Osteocyte (in vitro differentiated cells): Measurements from ENCODE around the gene WNK3. TPM values are rescaled to one million over a fixed set of nuclear protein-coding genes. Genes with fewer than 3 reads are reported as not detected.
"Not testable (repeated sequence)": the region's sequence is repeated elsewhere in the genome, so short reads cannot be mapped to it uniquely, and the experiment has no call there.

Experiments
- DNase-seq: peaks from one replicate; pipeline ENCODE4 v3.0.0; 2021; ENCODE audit warnings: mixed read lengths; ENCODE audit not compliant: unreplicated experiment; ENCODE audit errors: extremely low spot score
- H3K27ac Mint-ChIP-seq: one replicate; pipeline ENCODE4 v1.8.0; 2021; ENCODE audit warnings: mild to moderate bottlenecking, mixed read lengths; ENCODE audit not compliant: unreplicated experiment
- H3K27me3 Mint-ChIP-seq: one replicate; pipeline ENCODE4 v1.8.0; 2021; ENCODE audit warnings: mixed read lengths; ENCODE audit not compliant: unreplicated experiment
- H3K36me3 Mint-ChIP-seq: one replicate; pipeline ENCODE4 v1.8.0; 2021; ENCODE audit warnings: mixed read lengths; ENCODE audit not compliant: unreplicated experiment
- H3K4me1 Mint-ChIP-seq: one replicate; pipeline ENCODE4 v1.8.0; 2021; ENCODE audit warnings: mixed read lengths; ENCODE audit not compliant: unreplicated experiment
- H3K4me3 Mint-ChIP-seq: one replicate; pipeline ENCODE4 v1.8.0; 2021; ENCODE audit warnings: mild to moderate bottlenecking, moderate library complexity, mixed read lengths; ENCODE audit not compliant: unreplicated experiment
- H3K9me3 Mint-ChIP-seq: one replicate; pipeline ENCODE4 v1.8.0; 2021; ENCODE audit warnings: mixed read lengths; ENCODE audit not compliant: unreplicated experiment
- CTCF ChIP-seq: fragments of 200-600 bp; sonication (generic); IDR thresholded peaks from 2 replicates; pipeline ENCODE4 v1.5.0; 2021; ENCODE audit warnings: antibody characterized with exemption, mild to moderate bottlenecking, moderate library complexity
- long read RNA-seq: library from polyadenylated mRNA; unstranded; transcript quantifications from one replicate; pipeline ENCODE4 v2.0.0, GENCODE V29; 2021
- total RNA-seq: library from RNA; stranded (reverse); gene quantifications from 2 replicates; pipeline ENCODE4 v1.2.1, GENCODE V29; 2021

Gene WNK3
- total RNA-seq, result 3.9 and 5.8 TPM in 2 replicates
- long read RNA-seq, partial matches to known transcripts, result 0 of 1 reads
- long read RNA-seq, other reads (novel, unspliced or antisense), result 1 of 1 reads

DNA sequence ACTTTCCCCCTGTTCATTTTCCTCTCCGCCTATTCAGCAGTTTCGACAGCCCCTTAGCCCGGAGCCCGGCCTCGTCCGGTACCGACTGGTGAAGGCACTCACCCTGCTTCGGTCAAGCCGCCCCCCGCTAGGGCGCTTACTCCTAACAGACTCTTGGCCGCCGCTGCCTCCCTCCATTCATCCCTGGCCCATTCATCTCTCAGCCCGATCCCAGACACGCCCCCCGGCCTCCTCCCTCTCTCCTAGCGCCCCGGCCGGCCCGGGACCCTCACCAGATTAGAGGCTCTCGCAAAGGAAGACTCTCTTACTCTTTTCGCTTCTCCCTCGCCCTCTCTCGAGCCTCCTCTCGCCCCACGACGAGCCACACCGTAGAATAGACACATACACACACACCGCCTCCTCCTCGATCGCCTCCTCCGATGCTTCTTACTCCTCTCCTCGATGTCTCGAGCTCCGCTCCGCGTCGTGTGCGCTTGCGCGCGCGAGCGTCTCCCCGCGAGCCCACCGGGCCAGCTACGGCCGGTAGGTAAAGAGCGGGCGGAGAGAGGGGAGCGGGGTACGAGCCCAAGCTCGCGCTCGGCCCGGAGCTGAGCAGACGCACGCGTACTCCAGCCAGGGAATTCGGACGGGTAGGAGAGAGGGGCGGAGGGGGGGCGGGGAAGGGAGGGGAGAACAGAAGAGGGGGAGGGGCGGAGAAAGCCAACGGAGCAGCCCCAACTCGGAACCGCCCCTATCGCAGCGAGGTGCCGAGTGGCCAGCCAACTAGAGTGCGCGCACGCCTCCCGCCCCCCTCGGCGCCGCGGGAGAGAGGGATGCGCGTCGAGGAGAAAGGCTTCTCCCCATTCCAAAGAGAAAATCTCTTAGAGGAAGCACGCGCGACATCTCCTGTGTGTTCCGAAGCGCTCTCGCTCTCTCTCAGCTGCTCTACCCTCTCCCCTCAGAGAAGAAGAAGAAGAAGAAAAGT is at the start of gene WNK3:
Gene WNK3, minus strand, starts transcription at position 633 of the 964 bp plus-strand sequence.
- no peaks in the 10 kb centered on the region for H3K36me3 Mint-ChIP-seq
- no peak for TF ChIP-seq CTCF
- peak within 1 kb of the TSS; percentile 98 for H3K27ac Mint-ChIP-seq
- peak within 1 kb of the TSS; percentile 92 for H3K4me3 Mint-ChIP-seq
- H3K9me3 Mint-ChIP-seq, result peaks cover under 1% of the 10 kb centered on the region
- H3K27me3 Mint-ChIP-seq, result peaks cover 5% of the 10 kb centered on the region
- peaks cover 15% of the 10 kb centered on the region for H3K4me1 Mint-ChIP-seq
- peak; percentile 95 for DNase-seq

DNA sequence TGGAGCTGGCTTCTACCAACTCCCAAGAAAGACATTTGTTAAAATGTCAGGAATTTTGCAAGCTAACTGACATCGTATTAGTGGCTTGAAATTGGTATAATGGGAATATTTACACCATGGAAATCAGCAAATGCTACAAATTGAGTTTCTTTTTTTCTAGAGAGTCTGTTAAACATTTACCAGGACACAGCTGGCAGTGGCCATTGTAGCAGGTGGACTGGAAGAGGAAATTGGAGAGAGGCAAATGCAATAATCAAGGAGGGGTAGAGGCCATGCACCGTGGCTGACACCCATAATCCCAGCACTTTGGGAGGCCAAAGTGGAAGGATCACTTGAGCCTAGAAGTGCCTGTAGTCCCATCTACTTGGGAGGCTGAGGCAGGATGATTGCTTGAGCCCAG is 49.4 kb upstream of the WNK3 start:
- H3K27ac Mint-ChIP-seq, result no peak overlapping the region
- no peaks in the 10 kb centered on the region for H3K27me3 Mint-ChIP-seq
- H3K4me1 Mint-ChIP-seq, result no peaks in the 10 kb centered on the region
- H3K9me3 Mint-ChIP-seq, result peaks cover 4% of the 10 kb centered on the region
- no peak for DNase-seq
- TF ChIP-seq CTCF, result no peak
- H3K36me3 Mint-ChIP-seq, result no peaks in the 10 kb centered on the region
- H3K4me3 Mint-ChIP-seq, result no peak overlapping the region

GRCh38 chrX:54397113-54397512 is 39.3 kb upstream of the WNK3 start:
- Mint-ChIP-seq H3K9me3 (peaks cover 4% of the 10 kb centered on the region), H3K27me3 (no peaks in the 10 kb centered on the region), H3K36me3 (no peaks in the 10 kb centered on the region), H3K27ac (no peak overlapping the region), H3K4me3 (no peak overlapping the region), H3K4me1 (no peaks in the 10 kb centered on the region)
- TF ChIP-seq CTCF, result no peak
- no peak for DNase-seq

- Mint-ChIP-seq H3K9me3 (no peaks in the 10 kb centered on the region), H3K27ac (no peak overlapping the region), H3K27me3 (no peaks in the 10 kb centered on the region), H3K4me3 (no peak overlapping the region), H3K4me1 (no peaks in the 10 kb centered on the region), H3K36me3 (no peaks in the 10 kb centered on the region)
- TF ChIP-seq CTCF, result no peak
- no peak for DNase-seq
Measured at GRCh38 chrX:54386314-54386713, 28.5 kb upstream of the WNK3 start.

- H3K27me3 Mint-ChIP-seq, DNase-seq, H3K9me3 Mint-ChIP-seq, H3K36me3 Mint-ChIP-seq, H3K27ac Mint-ChIP-seq, H3K4me1 Mint-ChIP-seq, H3K4me3 Mint-ChIP-seq: not testable (repeated sequence)
Measured at GRCh38 chrX:54384661-54385060, 26.8 kb upstream of the WNK3 start.
